Smooth muscle cell (in vitro differentiated cells): ENCODE measurements around the gene ESPN. TPM values are rescaled to one million over a fixed set of nuclear protein-coding genes. Genes with fewer than 3 reads are reported as not detected.
"Not testable (repeated sequence)": the region's sequence is repeated elsewhere in the genome, so short reads cannot be mapped to it uniquely, and the experiment has no call there.

Source experiments
- DNase-seq: peaks from one replicate; lab custom pipeline; 2025; ENCODE audit not compliant: unreplicated experiment; lab: John Stamatoyannopoulos, UW
- H2AFZ ChIP-seq: fragments of 200-600 bp; sonication (generic); 2 replicates; pipeline ENCODE4 v1.6.0; 2016; ENCODE audit warnings: antibody characterized with exemption, low read depth, mild to moderate bottlenecking
- H3F3A ChIP-seq: fragments of 200-600 bp; sonication (generic); 2 replicates; pipeline ENCODE4 v1.6.0; 2017; ENCODE audit warnings: antibody characterized with exemption, low read depth
- H3K27ac ChIP-seq: fragments of 200-600 bp; sonication (generic); 2 replicates; pipeline ENCODE4 v1.5.1; 2016; ENCODE audit warnings: low read depth, mild to moderate bottlenecking
- H3K27me3 ChIP-seq: fragments of 200-600 bp; sonication (generic); 2 replicates; pipeline ENCODE4 v1.6.1; 2016; ENCODE audit warnings: low read depth, mild to moderate bottlenecking
- H3K36me3 ChIP-seq: fragments of 200-600 bp; sonication (generic); 2 replicates; pipeline ENCODE4 v1.5.1; 2016; ENCODE audit warnings: low read depth
- H3K4me1 ChIP-seq: fragments of 200-600 bp; sonication (generic); 2 replicates; pipeline ENCODE4 v1.5.1; 2016; ENCODE audit warnings: low read depth
- H3K4me2 ChIP-seq: fragments of 200-600 bp; sonication (generic); 2 replicates; pipeline ENCODE4 v1.6.0; 2016; ENCODE audit warnings: mild to moderate bottlenecking
- H3K4me3 ChIP-seq: fragments of 200-600 bp; sonication (generic); 2 replicates; pipeline ENCODE4 v1.5.1; 2016; ENCODE audit warnings: mild to moderate bottlenecking
- H3K79me2 ChIP-seq: fragments of 200-600 bp; sonication (generic); 2 replicates; pipeline ENCODE4 v1.6.0; 2016; ENCODE audit warnings: low read depth, mild to moderate bottlenecking
- H3K9ac ChIP-seq: fragments of 200-600 bp; sonication (generic); 2 replicates; pipeline ENCODE4 v1.6.0; 2016; ENCODE audit warnings: low read depth
- H3K9me3 ChIP-seq: fragments of 200-600 bp; sonication (generic); replicated peaks from 2 replicates; pipeline ENCODE4 v1.5.1; 2016; ENCODE audit warnings: low read depth
- H4K20me1 ChIP-seq: fragments of 200-600 bp; sonication (generic); 2 replicates; pipeline ENCODE4 v1.6.0; 2016; ENCODE audit warnings: low read depth
- CTCF ChIP-seq: fragments of 200-600 bp; sonication (generic); IDR thresholded peaks from 2 replicates; pipeline ENCODE4 v1.5.1; 2017; ENCODE audit warnings: borderline replicate concordance, mild to moderate bottlenecking, antibody characterized with exemption; ENCODE audit not compliant: insufficient read depth, poor library complexity, severe bottlenecking
- WGBS: methylation state at CpG from one replicate; pipeline ENCODE4 v1.1.7; 2016; ENCODE audit warnings: low lambda C conversion rate; 5-methylcytosine and 5-hydroxymethylcytosine counted together
- polyA plus RNA-seq: library from polyadenylated mRNA; unstranded; fragments of >200 nt; fragmentation: Nextera tagmentation; extraction: Ambion mirVana; gene quantifications from 2 replicates; pipeline ENCODE4 v1.2.1, GENCODE V29; 2016
- total RNA-seq: library from RNA; depleted of rRNA; stranded (reverse); fragments of >200 nt; gene quantifications from 2 replicates; pipeline ENCODE4 v1.2.3, GENCODE V29; 2014

Gene ESPN
- total and polyA plus RNA-seq, 2 experiments from 2014 or later: 1.1 TPM; not detected in 1

DNA sequence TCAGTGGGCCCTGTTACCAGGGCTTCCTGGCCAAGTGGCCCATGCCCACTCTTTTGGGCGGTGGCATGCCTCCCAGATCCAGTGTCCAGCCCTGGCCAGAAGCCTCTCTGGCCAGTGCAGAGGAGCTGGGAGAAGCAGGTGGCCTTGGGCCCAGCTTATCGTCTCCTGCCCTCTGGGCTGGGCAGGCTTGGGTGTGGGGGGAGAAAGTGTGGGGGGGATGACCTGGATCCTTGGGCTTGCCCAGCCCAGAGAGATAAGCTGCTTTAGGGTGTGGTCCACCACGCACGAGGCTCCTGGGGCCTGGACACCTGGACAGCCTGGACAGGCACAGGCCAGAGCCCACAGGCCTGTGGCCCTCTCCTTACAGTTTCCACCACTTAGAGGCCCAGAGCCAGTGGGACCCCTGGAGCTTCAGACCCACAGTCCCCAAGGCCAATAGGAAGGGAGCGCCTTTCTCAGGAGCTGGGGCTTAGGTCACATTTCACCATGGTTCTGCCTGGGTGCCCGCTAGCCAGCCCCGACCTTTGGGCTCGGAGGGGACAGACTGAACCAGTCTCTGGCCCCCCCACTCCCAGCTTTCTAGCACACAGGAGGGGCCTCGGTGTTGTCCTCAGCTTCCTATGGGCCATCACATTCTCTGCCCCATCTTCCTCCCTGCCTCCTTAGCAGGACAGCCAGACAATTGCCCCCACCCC, 1.8 kb downstream of the ESPN start:
- Histone ChIP-seq H3K27ac (no peak overlapping the region), H3K4me1 (peaks cover 7% of the 10 kb centered on the region)

GRCh38 chr1:6426972-6427350, 2.4 kb downstream of the ESPN start:
- Histone ChIP-seq H3K4me1 (peaks cover 7% of the 10 kb centered on the region), H3K79me2 (no peaks in the 10 kb centered on the region), H3K4me3 (no peak overlapping the region), H3K9me3 (no peaks in the 10 kb centered on the region), H3K9ac (no peak overlapping the region), H2AFZ (no peak overlapping the region), H3K4me2 (no peak overlapping the region), H3K27ac (no peak overlapping the region), H3F3A (no peaks in the 10 kb centered on the region), H4K20me1 (no peaks in the 10 kb centered on the region), H3K27me3 (peaks cover 62% of the 10 kb centered on the region), H3K36me3 (no peaks in the 10 kb centered on the region)
- WGBS: 80% methylated on average over 10 of the region's 10 CpGs
- no peak for TF ChIP-seq CTCF
- DNase-seq: no peak

More for the DNA sequence above, 1.8 kb downstream of the ESPN start:
- Histone ChIP-seq H3K36me3 (no peaks in the 10 kb centered on the region), H3K27me3 (peaks cover 67% of the 10 kb centered on the region), H3K4me2 (no peak overlapping the region), H3K9me3 (no peaks in the 10 kb centered on the region), H3K4me3 (no peak overlapping the region), H2AFZ (no peak overlapping the region), H3K9ac (no peak overlapping the region), H3K79me2 (no peaks in the 10 kb centered on the region), H3F3A (no peaks in the 10 kb centered on the region), H4K20me1 (no peaks in the 10 kb centered on the region)
- WGBS: 86% methylated on average over 7 of the region's 9 CpGs
- TF ChIP-seq CTCF: no peak
- no peak for DNase-seq

- Histone ChIP-seq H3K27ac (no peak overlapping the region), H3F3A (no peaks in the 10 kb centered on the region), H2AFZ (no peak overlapping the region), H3K36me3 (no peaks in the 10 kb centered on the region), H3K9ac (no peak overlapping the region), H3K4me1 (peaks cover 7% of the 10 kb centered on the region), H4K20me1 (no peaks in the 10 kb centered on the region), H3K27me3 (peaks cover 54% of the 10 kb centered on the region), H3K4me2 (no peak overlapping the region), H3K4me3 (no peak overlapping the region), H3K9me3 (no peaks in the 10 kb centered on the region), H3K79me2 (no peaks in the 10 kb centered on the region)
- no peak for TF ChIP-seq CTCF
- WGBS: 87% methylated on average over 25 of the region's 26 CpGs
- DNase-seq: no peak
Observed at GRCh38 chr1:6427441-6428390, 3.1 kb downstream of the ESPN start.

GRCh38 chr1:6428453-6428852, 3.9 kb downstream of the ESPN start:
- H2AFZ ChIP-seq, H3F3A ChIP-seq, H4K20me1 ChIP-seq, DNase-seq, H3K4me1 ChIP-seq, H3K4me3 ChIP-seq, H3K36me3 ChIP-seq, H3K27ac ChIP-seq, H3K9me3 ChIP-seq, H3K9ac ChIP-seq, H3K79me2 ChIP-seq, H3K4me2 ChIP-seq: not testable (repeated sequence)
- 93% methylated on average over 6 of the region's 6 CpGs for WGBS
- peaks cover 47% of the 10 kb centered on the region for H3K27me3 ChIP-seq

DNA sequence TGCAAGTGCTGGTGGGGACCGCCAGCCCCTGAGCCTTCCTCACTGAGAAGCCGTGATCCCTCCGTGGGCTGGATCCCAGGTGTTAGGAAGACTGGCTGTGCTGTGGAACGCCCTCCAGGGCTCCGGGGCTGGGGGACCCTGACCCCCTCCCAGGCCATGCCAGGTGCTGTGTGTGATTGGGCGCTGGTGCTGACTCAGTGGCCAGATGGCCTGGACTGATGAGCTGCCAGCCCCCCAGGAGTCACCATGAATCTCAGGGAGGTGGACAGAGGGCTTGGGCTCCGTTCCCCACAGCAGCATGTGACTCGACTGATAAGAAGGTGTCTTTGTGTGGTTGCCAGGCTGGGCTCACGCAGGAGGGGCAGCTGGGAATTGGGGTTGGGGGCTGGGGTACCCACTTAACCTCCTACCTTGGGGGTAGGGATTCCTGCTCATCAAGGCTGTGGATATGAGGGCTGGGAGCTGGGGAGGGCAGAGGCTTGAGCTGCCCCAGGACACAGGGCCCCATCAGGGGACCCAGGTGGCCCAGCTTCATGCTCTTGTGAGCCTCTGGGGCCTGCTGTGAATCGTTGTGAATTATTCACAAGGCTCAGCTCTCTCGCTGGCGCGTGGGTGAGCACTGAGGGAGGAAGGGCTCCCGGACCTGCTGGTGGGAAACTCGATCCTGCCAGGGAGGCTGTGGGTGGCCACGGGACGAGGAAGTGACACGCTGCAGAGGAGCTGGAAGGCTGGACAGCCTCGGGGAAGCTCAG, 5.3 kb downstream of the ESPN start:
- not testable (repeated sequence) for H3K79me2 ChIP-seq, H3K27ac ChIP-seq, H3K4me1 ChIP-seq, H3K9me3 ChIP-seq, H3K4me2 ChIP-seq, DNase-seq, H3K9ac ChIP-seq, H3K4me3 ChIP-seq, H4K20me1 ChIP-seq, H3F3A ChIP-seq, H3K36me3 ChIP-seq, H2AFZ ChIP-seq
- 52% methylated on average over 19 of the region's 19 CpGs for WGBS
- H3K27me3 ChIP-seq: peaks cover 33% of the 10 kb centered on the region
